GM12892 (cell line): ENCODE results near the gene SIX2.

Source experiments
- DNase-seq: peaks from one replicate; pipeline ENCODE4 v3.0.0; 2011; ENCODE audit not compliant: insufficient read length
- FAIRE-seq: peaks from 2 replicates; lab custom pipeline; 2011; peaks lifted over from hg19 to GRCh38; lab: Jason Lieb, UNC
- POLR2A ChIP-seq: IDR thresholded peaks from 2 replicates; pipeline ENCODE4 v1.6.1; 2011; ENCODE audit warnings: low read depth, low read length, control low read depth
- POLR2AphosphoS5 ChIP-seq: IDR thresholded peaks from 2 replicates; pipeline ENCODE4 v1.6.1; 2011; ENCODE audit warnings: low read depth, low read length, control low read depth
- TAF1 ChIP-seq: IDR thresholded peaks from 2 replicates; pipeline ENCODE4 v1.6.1; 2011; ENCODE audit warnings: low read depth, mild to moderate bottlenecking, control low read depth, low read length, borderline replicate concordance

Gene SIX2

DNA sequence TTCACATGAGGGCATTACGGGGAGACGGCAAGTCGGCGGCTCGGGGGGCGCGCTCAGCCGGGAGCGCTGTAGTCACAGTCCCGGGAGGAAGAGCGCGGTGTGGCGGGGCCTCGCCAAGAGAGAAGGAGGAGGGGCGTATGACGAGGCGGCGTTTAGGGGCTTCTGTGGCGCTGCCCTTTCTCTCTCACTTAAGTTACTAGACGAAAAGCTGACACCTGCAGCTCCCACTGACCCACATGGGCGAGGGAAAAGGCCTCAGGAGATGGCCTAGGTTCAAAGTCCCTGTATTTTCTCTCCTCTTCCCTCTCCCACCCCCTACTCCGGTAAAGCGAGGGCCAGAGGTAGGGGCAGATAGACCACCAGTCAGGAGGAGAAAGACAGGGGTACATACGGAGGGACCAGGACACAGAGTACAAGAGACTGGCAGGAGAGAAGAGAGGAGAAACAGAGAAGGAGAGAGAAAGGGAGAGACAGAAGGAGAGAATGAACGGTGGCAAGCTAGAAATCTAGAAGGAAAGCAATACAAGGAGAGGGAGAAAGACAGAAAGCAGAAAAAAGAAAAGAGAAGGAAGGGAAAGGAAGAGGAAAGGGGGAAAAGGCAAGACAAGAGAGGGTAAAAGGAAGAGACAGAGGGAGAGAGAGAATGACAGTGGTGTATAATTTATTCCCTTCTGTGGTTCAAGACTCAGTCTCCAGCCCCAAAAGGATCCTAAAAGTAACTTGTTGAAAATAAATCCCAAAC, 3.8 kb downstream of the SIX2 start:
- FAIRE-seq (no peak), DNase-seq (no peak)
- no peak for TF ChIP-seq TAF1
- no peak for TF ChIP-seq POLR2A
- TF ChIP-seq POLR2AphosphoS5 = no peak

DNA sequence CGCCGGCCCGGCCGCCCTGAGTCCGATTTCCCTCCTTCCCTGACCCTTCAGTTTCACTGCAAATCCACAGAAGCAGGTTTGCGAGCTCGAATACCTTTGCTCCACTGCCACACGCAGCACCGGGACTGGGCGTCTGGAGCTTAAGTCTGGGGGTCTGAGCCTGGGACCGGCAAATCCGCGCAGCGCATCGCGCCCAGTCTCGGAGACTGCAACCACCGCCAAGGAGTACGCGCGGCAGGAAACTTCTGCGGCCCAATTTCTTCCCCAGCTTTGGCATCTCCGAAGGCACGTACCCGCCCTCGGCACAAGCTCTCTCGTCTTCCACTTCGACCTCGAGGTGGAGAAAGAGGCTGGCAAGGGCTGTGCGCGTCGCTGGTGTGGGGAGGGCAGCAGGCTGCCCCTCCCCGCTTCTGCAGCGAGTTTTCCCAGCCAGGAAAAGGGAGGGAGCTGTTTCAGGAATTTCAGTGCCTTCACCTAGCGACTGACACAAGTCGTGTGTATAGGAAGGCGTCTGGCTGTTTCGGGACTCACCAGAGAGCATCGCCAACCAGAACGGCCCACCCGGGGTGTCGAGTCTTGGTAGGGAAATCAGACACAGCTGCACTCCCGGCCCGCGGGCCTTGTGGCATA, 4.6 kb downstream of the SIX2 start:
- TF ChIP-seq POLR2AphosphoS5 (no peak), TAF1 (no peak), POLR2A (no peak)
- DNase-seq (no peak), FAIRE-seq (no peak)

DNA sequence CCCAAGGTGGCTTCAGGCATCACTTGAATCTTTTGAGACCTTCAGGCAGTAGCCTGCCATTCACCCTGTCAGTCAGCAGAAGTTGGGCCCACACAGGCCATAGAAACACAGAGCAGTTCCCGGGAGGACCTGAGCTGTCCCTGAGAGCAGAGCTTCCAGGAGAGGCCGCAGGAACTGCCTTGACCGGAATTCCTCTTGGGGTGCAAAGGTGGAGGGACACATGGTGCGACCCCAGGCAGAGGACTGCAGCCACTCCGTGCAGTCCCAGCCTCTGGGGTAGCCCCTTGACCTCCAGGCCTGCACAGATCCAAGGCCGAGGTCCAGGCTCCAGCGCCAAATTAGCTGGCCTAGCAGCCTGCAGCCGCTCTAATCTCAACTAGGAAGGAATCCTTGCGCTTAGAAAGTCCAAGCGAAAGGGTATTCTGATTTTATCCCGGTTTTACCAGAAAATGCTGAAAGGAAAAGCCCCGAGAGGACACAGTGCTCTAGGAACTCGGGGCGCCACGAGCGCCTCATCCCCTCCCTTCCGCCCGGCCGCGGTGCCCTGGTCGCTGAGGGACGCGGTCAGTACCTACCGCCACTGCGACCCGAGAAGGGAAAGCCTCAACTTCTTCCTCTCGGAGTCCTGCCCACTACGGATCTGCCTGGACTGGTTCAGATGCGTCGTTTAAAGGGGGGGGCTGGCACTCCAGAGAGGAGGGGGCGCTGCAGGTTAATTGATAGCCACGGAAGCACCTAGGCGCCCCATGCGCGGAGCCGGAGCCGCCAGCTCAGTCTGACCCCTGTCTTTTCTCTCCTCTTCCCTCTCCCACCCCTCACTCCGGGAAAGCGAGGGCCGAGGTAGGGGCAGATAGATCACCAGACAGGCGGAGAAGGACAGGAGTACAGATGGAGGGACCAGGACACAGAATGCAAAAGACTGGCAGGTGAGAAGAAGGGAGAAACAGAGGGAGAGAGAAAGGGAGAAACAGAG, 5.4 kb downstream of the SIX2 start:
- no peak for TF ChIP-seq TAF1
- TF ChIP-seq POLR2AphosphoS5 = no peak
- no peak for TF ChIP-seq POLR2A
- FAIRE-seq = no peak

DNA sequence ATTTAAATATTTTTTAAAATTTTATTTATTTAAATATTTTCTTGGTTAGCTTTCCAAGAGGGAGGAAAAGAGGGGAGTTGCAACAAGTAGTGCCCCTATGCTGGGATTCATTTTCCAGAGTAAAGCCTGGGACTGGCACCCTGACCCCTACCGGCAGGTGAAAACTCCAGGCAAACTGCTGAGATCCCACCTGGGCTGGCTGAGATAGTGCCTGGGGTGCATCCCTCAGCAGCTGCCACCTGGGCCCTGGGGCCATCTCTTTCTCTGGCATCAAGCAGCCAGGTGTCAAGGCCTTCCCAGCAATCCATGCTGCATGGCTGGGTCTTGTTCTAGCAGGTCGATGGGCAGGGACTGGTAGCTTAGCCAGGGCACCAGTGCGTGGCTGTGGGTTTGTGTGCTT, 6.6 kb downstream of the SIX2 start:
- no peak for TF ChIP-seq POLR2A
- no peak for TF ChIP-seq POLR2AphosphoS5
- no peak for TF ChIP-seq TAF1
- FAIRE-seq = no peak
- DNase-seq = no peak

More for the DNA sequence above, 5.4 kb downstream of the SIX2 start:
- no peak for DNase-seq

DNA sequence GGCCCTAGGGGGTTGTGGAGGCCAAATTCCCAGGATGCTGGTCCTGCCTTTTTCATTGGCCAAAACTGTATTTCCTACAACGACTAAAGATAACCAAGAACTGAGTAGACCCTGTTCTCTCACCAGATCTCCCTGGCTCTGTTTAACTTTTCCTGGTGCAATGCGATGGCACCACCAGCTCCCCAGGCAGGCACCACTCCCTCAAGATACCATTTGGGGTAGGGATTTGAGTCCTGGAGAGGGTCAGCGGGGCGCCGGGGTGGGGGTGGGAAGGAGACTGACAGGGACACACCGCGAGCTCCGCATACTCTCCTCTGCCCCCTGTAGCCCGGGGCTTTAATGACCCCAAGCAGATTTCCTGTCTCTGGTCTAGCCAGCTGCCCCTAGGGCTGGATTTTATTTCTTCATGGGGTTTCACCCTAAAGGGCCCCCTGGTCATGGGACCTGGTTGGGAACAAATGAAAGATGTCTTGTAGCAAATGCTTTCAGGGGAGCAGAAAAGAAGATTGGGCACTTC, 7.3 kb downstream of the SIX2 start:
- FAIRE-seq (no peak), DNase-seq (no peak)

DNA sequence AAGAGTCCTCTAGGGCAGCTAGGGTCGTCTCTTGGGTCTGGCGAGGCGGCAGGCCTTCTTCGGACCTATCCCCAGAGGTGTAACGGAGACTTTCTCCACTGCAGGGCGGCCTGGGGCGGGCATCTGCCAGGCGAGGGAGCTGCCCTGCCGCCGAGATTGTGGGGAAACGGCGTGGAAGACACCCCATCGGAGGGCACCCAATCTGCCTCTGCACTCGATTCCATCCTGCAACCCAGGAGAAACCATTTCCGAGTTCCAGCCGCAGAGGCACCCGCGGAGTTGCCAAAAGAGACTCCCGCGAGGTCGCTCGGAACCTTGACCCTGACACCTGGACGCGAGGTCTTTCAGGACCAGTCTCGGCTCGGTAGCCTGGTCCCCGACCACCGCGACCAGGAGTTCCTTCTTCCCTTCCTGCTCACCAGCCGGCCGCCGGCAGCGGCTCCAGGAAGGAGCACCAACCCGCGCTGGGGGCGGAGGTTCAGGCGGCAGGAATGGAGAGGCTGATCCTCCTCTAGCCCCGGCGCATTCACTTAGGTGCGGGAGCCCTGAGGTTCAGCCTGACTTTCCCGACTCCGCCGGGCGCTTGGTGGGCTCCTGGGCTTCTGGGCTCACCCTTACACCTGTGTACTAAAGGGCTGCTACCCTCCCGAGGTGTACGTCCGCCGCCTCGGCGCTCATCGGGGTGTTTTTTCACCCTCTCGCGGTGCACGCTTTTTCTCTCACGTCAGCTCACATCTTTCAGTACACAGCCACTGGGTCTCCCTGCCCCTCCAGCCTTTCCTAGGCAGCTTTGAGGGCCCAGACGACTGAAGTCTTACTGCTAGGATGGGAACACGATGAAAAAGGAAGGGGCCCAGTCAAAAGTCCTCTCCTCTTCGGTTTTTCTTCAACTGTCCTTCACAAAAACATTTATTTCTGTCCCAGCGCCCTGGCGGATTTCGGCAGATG, 8.1 kb downstream of the SIX2 start:
- TF ChIP-seq POLR2AphosphoS5 (no peak), POLR2A (no peak), TAF1 (no peak)
- no peak for FAIRE-seq
- no peak for DNase-seq

More for the DNA sequence above, 7.3 kb downstream of the SIX2 start:
- TF ChIP-seq POLR2A (no peak), POLR2AphosphoS5 (no peak), TAF1 (no peak)

DNA sequence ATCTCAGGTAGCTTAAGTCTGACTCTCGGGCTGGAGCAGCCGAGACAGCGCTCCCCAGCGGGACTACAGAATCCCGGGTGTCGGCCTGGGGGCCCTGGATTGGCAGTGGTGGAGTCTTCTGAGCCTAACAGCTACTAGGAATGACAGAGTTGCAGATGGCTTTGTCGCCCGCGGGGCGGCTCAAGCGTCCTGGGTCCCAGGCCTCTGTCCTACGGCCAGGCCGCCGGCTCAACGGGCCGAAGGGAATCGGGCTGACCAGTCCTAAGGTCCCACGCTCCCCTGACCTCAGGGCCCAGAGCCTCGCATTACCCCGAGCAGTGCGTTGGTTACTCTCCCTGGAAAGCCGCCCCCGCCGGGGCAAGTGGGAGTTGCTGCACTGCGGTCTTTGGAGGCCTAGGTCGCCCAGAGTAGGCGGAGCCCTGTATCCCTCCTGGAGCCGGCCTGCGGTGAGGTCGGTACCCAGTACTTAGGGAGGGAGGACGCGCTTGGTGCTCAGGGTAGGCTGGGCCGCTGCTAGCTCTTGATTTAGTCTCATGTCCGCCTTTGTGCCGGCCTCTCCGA, 8.8 kb downstream of the SIX2 start:
- DNase-seq (no peak), FAIRE-seq (no peak)
- TF ChIP-seq POLR2A (no peak), POLR2AphosphoS5 (no peak), TAF1 (no peak)

DNA sequence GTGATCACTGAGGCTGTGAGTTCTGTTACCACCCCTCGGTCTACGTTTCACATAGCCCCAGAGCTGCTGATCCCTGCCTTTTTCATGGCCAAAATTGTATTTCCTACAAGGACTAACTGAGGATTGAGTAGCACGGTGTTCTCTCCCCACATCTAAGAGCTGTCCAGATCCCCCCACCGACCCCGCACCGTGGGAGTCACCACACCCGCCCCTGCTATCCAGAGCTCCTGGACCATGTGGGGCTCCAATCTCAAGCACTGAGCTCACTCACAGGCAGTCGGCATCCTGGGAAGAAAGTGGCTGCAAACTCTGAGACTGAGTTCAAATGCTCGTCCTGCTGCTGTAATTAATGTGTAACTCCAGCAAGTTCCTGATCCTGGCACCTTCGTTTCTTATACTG, 9.7 kb downstream of the SIX2 start:
- DNase-seq = no peak
- no peak for FAIRE-seq
- TF ChIP-seq TAF1 (no peak), POLR2AphosphoS5 (no peak), POLR2A (no peak)

DNA sequence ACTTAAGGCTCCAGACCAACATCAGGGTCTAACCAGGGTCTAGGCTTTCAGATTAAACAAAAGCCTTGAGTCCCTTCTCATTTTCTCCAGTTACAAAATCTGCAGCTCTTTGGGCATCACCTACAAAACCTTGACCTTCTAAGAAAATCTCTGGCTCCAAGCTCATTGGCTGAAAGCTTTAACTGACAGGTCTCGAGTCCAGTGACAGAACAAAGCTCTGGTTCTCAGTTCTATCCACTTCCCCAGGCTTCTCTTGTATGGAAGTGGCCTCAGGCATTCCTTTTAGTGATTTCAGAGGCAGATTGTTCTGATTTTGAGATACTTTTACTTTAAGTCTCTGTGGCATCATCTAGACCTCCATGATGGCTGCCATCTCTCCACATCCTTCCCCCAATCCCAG, 11.3 kb downstream of the SIX2 start:
- FAIRE-seq (no peak), DNase-seq (no peak)
- TF ChIP-seq TAF1 (no peak), POLR2A (no peak), POLR2AphosphoS5 (no peak)

DNA sequence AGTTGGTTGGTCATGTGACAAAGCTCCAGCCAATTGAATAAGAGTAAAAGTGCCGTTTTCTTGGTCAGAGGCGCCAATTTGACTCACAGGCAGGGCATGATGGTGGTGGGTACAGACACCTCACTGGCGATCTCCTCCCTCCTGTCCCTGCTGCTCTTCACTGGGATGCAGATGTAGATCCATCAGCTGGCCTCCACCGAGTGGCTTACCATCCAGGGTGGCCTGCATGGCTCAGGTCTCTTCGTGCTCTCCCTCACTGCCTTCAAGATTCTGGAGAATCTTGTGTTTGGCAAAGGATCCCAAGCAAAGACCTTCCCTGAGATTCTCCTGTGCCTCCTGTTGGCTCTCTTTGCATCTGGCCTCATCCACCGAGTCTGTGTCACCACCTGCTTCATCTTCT, 12.9 kb downstream of the SIX2 start:
- no peak for DNase-seq
- TF ChIP-seq TAF1 (no peak), POLR2A (no peak), POLR2AphosphoS5 (no peak)
- FAIRE-seq = no peak
